Skeletal muscle tissue (tissue), 4 donors: Measurements from ENCODE around the gene MYO1B. TPM values are rescaled to one million over a fixed set of nuclear protein-coding genes. Genes with fewer than 3 reads are reported as not detected.
A peak's percentile ranks its signal among the peaks of the same experiment; 100 is the strongest.

ENCODE experiments used
- H3K27ac ChIP-seq: one replicate; pipeline ENCODE4 v1.7.0; 2013; ENCODE audit warnings: mild to moderate bottlenecking, low read depth, low read length, inconsistent platforms
- H3K27me3 ChIP-seq, 3 donors: one replicate each; pipeline ENCODE4 v1.7.0; 2013; ENCODE audit warnings: low read length in 3 of 3; ENCODE audit not compliant: control insufficient read depth in 3 of 3, insufficient read depth in 3 of 3
- H3K36me3 ChIP-seq, 3 donors: one replicate each; pipeline ENCODE4 v1.7.0; 2013; ENCODE audit warnings: low read length in 3 of 3; ENCODE audit not compliant: control insufficient read depth in 3 of 3, insufficient read depth in 3 of 3
- H3K4me1 ChIP-seq, 3 donors: one replicate each; pipeline ENCODE4 v1.7.0; 2013; ENCODE audit warnings: low read length in 3 of 3, mild to moderate bottlenecking in 3 of 3; ENCODE audit not compliant: control insufficient read depth in 3 of 3, insufficient read depth in 3 of 3
- H3K4me3 ChIP-seq, 3 donors: one replicate each; pipeline ENCODE4 v1.7.0; 2013; ENCODE audit warnings: low read length in 3 of 3
- H3K9ac ChIP-seq, 3 donors: one replicate each; pipeline ENCODE4 v1.7.0; 2013; ENCODE audit warnings: low read length in 3 of 3, mild to moderate bottlenecking in 3 of 3, moderate library complexity in 2 of 3, low read depth in 1 of 3
- H3K9me3 ChIP-seq, 3 donors: one replicate each; pipeline ENCODE4 v1.7.0; 2013; ENCODE audit warnings: low read length in 3 of 3; ENCODE audit not compliant: control insufficient read depth in 3 of 3
- total RNA-seq: library from RNA; depleted of rRNA; stranded (reverse); fragments of >200 nt; gene quantifications from one replicate; pipeline ENCODE4 v1.2.3, GENCODE V29; 2014
- donor health status: Osteomylitis.

The MYO1B gene
- total RNA-seq, 1 donor from 2014 or later = 125 TPM

- no peak overlapping the region for H3K27ac ChIP-seq
- H3K9me3 ChIP-seq = no peaks in the 10 kb centered on the region
- H3K9ac ChIP-seq = no peak overlapping the region
- no peak overlapping the region for H3K4me3 ChIP-seq
- no peaks in the 10 kb centered on the region for H3K27me3 ChIP-seq
- H3K4me1 ChIP-seq = peaks cover 0 to 6% (median 5%) of the 10 kb centered on the region in 3 donors
- no peaks in the 10 kb centered on the region for H3K36me3 ChIP-seq
These were observed 69.6 kb downstream of the MYO1B start for GRCh38 chr2:191314697-191315364.

GRCh38 chr2:191315365-191315752 is 70.2 kb downstream of the MYO1B start:
- Histone ChIP-seq H3K36me3 (no peaks in the 10 kb centered on the region), H3K9me3 (no peaks in the 10 kb centered on the region), H3K9ac (no peak overlapping the region), H3K27ac (no peak overlapping the region), H3K4me3 (no peak overlapping the region), H3K27me3 (no peaks in the 10 kb centered on the region), H3K4me1 (peaks cover 0 to 6% (median 5%) of the 10 kb centered on the region in 3 donors)

- no peaks in the 10 kb centered on the region for H3K27me3 ChIP-seq
- H3K9me3 ChIP-seq = no peaks in the 10 kb centered on the region
- no peak overlapping the region for H3K9ac ChIP-seq
- no peak overlapping the region for H3K27ac ChIP-seq
- H3K4me1 ChIP-seq = peaks cover 0 to 9% (median 5%) of the 10 kb centered on the region in 3 donors
- no peak overlapping the region for H3K4me3 ChIP-seq
- H3K36me3 ChIP-seq = no peaks in the 10 kb centered on the region
These were observed 71.2 kb downstream of the MYO1B start for GRCh38 chr2:191316246-191316994.

- H3K36me3 ChIP-seq = no peaks in the 10 kb centered on the region
- no peak overlapping the region for H3K9ac ChIP-seq
- H3K27me3 ChIP-seq = no peaks in the 10 kb centered on the region
- H3K9me3 ChIP-seq = no peaks in the 10 kb centered on the region
- H3K27ac ChIP-seq = no peak overlapping the region
- H3K4me1 ChIP-seq = peaks cover 3 to 17% (median 5%) of the 10 kb centered on the region in 3 donors
- H3K4me3 ChIP-seq = no peak overlapping the region
These were observed 73.0 kb downstream of the MYO1B start for GRCh38 chr2:191318037-191318728.

- H3K27me3 ChIP-seq = no peaks in the 10 kb centered on the region
- H3K27ac ChIP-seq = no peak overlapping the region
- H3K4me3 ChIP-seq = no peak overlapping the region
- H3K9ac ChIP-seq = no peak overlapping the region
- no peaks in the 10 kb centered on the region for H3K9me3 ChIP-seq
- H3K36me3 ChIP-seq = no peaks in the 10 kb centered on the region
- peaks cover 3 to 17% (median 5%) of the 10 kb centered on the region in 3 donors for H3K4me1 ChIP-seq
These were observed 73.5 kb downstream of the MYO1B start for GRCh38 chr2:191318729-191319078.

GRCh38 chr2:191319186-191319585 is 74.0 kb downstream of the MYO1B start:
- Histone ChIP-seq H3K27ac (no peak overlapping the region), H3K27me3 (no peaks in the 10 kb centered on the region), H3K36me3 (no peaks in the 10 kb centered on the region), H3K4me3 (no peak overlapping the region), H3K4me1 (peaks cover 3 to 17% (median 5%) of the 10 kb centered on the region in 3 donors), H3K9ac (no peak overlapping the region), H3K9me3 (no peaks in the 10 kb centered on the region)

GRCh38 chr2:191320881-191321280 is 75.7 kb downstream of the MYO1B start:
- Histone ChIP-seq H3K9ac (no peak overlapping the region), H3K27ac (no peak overlapping the region), H3K4me3 (no peak overlapping the region), H3K9me3 (no peaks in the 10 kb centered on the region), H3K27me3 (no peaks in the 10 kb centered on the region), H3K36me3 (no peaks in the 10 kb centered on the region), H3K4me1 (peaks cover 3 to 17% (median 5%) of the 10 kb centered on the region in 3 donors)

GRCh38 chr2:191321861-191322662 is 76.9 kb downstream of the MYO1B start:
- Histone ChIP-seq H3K4me3 (no peak overlapping the region), H3K36me3 (no peaks in the 10 kb centered on the region), H3K9me3 (no peaks in the 10 kb centered on the region), H3K27me3 (no peaks in the 10 kb centered on the region), H3K9ac (no peak overlapping the region), H3K27ac (peak overlapping the region; percentile 23), H3K4me1 (peaks cover 3 to 17% (median 5%) of the 10 kb centered on the region in 3 donors)

- Histone ChIP-seq H3K27me3 (no peaks in the 10 kb centered on the region), H3K9me3 (no peaks in the 10 kb centered on the region), H3K4me1 (peaks cover 3 to 17% (median 5%) of the 10 kb centered on the region in 3 donors), H3K9ac (no peak overlapping the region), H3K27ac (no peak overlapping the region), H3K4me3 (no peak overlapping the region), H3K36me3 (no peaks in the 10 kb centered on the region)
These were observed 77.8 kb downstream of the MYO1B start for GRCh38 chr2:191322828-191323506.
